GM19455 (cell line): ENCODE data around the gene CRBN.

Experiments used
- ATAC-seq: cut with Tn5 transposase; IDR thresholded peaks from one replicate; pipeline ENCODE4 v1.9.1; 2021; ENCODE audit not compliant: unreplicated experiment

The CRBN gene

GRCh38 chr3:3113042-3113709 is 66.3 kb downstream of the CRBN start:
- no peak for ATAC-seq

- no peak for ATAC-seq
Measured at GRCh38 chr3:3110749-3111361, 68.6 kb downstream of the CRBN start.

GRCh38 chr3:3110299-3110630 is 69.2 kb downstream of the CRBN start, which contains the start of gene IL5RA:
Gene IL5RA (minus strand): TSS chr3:3110374. CDS start chr3:3104984, 5,390 bp downstream.
- ATAC-seq = no peak

GRCh38 chr3:3109407-3110298 is 69.8 kb downstream of the CRBN start:
- peak; percentile 68 for ATAC-seq

- no peak for ATAC-seq
Measured at GRCh38 chr3:3107858-3108257, 71.6 kb downstream of the CRBN start.

GRCh38 chr3:3107181-3107580 is 72.3 kb downstream of the CRBN start:
- no peak for ATAC-seq

GRCh38 chr3:3105815-3106214 is 73.7 kb downstream of the CRBN start:
- ATAC-seq = no peak

- ATAC-seq = no peak
Measured at GRCh38 chr3:3105246-3105645, 74.2 kb downstream of the CRBN start.

- ATAC-seq = no peak
Measured at GRCh38 chr3:3102751-3103150, 76.7 kb downstream of the CRBN start.

- ATAC-seq = peak; percentile 70
Measured at GRCh38 chr3:3101660-3102458, 77.6 kb downstream of the CRBN start.
